Measurements from ENCODE around the gene P2RX2. TPM values are rescaled to one million over a fixed set of nuclear protein-coding genes. Genes with fewer than 3 reads are reported as not detected.

Gene P2RX2
- total RNA-seq, 1 donor from 2014 or later = not detected

DNA sequence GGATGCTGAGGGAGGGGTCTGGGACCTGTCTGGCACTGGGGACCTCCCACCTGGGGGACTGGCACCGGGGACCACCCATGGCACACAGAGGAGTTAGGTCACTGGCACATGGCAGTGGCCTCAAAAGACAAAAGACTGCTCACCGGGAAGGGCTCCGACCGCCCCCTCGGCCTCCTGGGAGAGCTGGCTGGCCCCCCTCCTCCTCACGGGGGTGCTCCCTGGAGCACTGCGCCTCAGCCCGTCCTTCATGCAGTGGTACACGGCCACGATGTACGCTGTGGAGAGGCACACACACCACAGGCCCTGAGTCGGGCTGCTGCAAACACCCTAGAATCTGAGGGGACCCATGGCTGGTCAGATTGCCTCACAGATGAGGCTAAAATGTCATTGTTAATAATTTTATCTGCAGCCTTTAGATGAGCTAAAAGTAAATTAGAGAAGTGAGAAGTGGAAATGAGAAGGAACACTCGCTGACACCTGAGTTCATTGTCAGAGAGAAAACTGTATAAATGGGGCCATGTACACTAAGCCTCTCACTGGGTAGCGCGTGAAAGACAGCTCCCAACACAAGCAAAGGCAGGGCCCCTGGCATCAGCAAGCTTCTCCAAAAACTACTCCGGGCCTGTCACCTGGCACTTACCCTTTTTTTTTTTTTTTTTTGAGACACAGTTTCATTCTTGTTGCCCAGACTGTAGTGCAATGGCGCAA, 14.1 kb downstream of the P2RX2 start:
- Histone ChIP-seq H3K27me3 (ENCODE audit: control insufficient read depth, insufficient read depth, low read length) (no peaks in the 10 kb centered on the region), H3K4me3 (ENCODE audit: low read depth, low read length) (no peak overlapping the region), H3K36me3 (ENCODE audit: control insufficient read depth, insufficient read depth, low read length) (no peaks in the 10 kb centered on the region)
- TF ChIP-seq, protein P1, sequence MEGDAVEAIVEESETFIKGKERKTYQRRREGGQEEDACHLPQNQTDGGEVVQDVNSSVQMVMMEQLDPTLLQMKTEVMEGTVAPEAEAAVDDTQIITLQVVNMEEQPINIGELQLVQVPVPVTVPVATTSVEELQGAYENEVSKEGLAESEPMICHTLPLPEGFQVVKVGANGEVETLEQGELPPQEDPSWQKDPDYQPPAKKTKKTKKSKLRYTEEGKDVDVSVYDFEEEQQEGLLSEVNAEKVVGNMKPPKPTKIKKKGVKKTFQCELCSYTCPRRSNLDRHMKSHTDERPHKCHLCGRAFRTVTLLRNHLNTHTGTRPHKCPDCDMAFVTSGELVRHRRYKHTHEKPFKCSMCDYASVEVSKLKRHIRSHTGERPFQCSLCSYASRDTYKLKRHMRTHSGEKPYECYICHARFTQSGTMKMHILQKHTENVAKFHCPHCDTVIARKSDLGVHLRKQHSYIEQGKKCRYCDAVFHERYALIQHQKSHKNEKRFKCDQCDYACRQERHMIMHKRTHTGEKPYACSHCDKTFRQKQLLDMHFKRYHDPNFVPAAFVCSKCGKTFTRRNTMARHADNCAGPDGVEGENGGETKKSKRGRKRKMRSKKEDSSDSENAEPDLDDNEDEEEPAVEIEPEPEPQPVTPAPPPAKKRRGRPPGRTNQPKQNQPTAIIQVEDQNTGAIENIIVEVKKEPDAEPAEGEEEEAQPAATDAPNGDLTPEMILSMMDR (IDR thresholded peaks at IDR 0.05; ENCODE audit: insufficient read depth, low read length, poor library complexity, severe bottlenecking) = no peak
- no peak for DNase-seq (ENCODE audit: low read depth)

DNA sequence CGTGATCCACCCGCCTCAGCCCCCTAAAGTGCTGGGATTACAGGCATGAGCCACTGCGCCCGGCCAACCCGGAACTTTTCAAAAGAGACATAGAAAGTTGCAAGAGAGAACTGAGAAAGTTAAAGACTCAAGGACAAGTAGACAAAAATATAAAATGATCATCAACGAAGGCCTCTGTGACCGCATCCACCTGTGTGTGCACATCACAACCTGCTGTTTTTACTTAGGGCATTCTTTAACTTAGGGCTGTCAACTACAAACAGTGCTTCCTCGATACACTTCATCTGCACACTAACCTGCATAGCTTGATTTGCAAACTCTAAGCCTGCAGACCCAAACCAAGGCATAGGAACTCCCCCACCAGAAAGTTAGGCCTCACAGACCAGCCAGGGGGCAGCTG, 14.8 kb downstream of the P2RX2 start:
- DNase-seq (ENCODE audit: low read depth) = no peak
- TF ChIP-seq, protein P1 (IDR thresholded peaks at IDR 0.05; ENCODE audit: insufficient read depth, low read length, poor library complexity, severe bottlenecking) = no peak
- Histone ChIP-seq H3K4me3 (ENCODE audit: low read depth, low read length) (no peak overlapping the region), H3K36me3 (ENCODE audit: control insufficient read depth, insufficient read depth, low read length) (no peaks in the 10 kb centered on the region), H3K27me3 (ENCODE audit: control insufficient read depth, insufficient read depth, low read length) (no peaks in the 10 kb centered on the region)

DNA sequence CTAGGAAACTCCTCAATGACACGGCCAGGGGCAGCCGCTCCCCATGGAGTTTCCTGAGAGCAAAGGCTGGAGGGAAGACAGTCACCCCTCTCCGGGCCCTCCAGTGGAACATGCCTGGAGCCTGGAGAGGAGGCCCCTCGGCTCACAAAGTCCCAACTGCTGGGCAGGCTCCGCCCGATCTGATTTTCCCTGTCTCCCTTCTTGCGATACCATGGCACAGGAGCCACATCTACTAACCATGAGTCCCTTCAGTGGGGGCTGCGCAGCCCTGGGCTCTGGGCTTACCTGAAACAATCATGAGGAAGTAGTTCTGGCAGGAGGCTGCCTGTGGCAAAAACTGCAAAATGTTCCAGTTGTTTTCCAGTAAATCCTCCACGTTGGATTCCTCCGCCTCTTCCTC, 15.3 kb downstream of the P2RX2 start:
- Histone ChIP-seq H3K36me3 (ENCODE audit: control insufficient read depth, insufficient read depth, low read length) (no peaks in the 10 kb centered on the region), H3K4me3 (ENCODE audit: low read depth, low read length) (no peak overlapping the region), H3K27me3 (ENCODE audit: control insufficient read depth, insufficient read depth, low read length) (no peaks in the 10 kb centered on the region)
- TF ChIP-seq, protein P1 (IDR thresholded peaks at IDR 0.05; ENCODE audit: insufficient read depth, low read length, poor library complexity, severe bottlenecking) = no peak
- DNase-seq (ENCODE audit: low read depth) = no peak

DNA sequence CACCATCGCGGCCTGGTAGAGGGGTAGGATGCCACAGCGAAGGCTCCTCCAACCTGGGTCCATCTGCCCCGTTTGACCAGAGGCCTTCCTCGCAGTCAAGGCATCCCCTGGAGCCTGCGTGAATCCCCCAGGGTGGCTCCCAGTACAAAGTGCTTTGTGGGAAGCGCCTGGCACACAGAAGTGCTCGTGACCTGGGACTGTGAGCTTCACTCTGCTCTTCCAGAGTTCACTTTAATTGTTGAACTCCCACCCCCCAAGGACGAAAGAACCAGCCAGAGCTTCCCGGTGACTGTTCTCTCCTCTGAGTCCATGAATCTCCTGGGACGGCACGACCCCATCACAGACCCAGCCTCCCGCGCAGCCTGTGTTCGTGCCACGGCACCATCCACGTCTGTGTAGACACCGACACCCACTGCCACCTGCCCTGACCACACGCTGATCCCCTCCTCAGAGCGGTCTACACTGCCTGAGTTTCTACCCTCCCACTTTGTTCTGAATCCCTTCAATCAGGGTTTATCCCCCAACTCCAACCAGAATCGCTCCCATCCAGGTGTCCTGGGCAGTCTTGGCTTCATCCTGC, 15.9 kb downstream of the P2RX2 start:
- H3K27me3 ChIP-seq (ENCODE audit: control insufficient read depth, insufficient read depth, low read length) = no peaks in the 10 kb centered on the region
- TF ChIP-seq, protein P1 (IDR thresholded peaks at IDR 0.05; ENCODE audit: insufficient read depth, low read length, poor library complexity, severe bottlenecking) = no peak
- no peak overlapping the region for H3K4me3 ChIP-seq (ENCODE audit: low read depth, low read length)
- H3K36me3 ChIP-seq (ENCODE audit: control insufficient read depth, insufficient read depth, low read length) = no peaks in the 10 kb centered on the region
- DNase-seq (ENCODE audit: low read depth) = no peak

DNA sequence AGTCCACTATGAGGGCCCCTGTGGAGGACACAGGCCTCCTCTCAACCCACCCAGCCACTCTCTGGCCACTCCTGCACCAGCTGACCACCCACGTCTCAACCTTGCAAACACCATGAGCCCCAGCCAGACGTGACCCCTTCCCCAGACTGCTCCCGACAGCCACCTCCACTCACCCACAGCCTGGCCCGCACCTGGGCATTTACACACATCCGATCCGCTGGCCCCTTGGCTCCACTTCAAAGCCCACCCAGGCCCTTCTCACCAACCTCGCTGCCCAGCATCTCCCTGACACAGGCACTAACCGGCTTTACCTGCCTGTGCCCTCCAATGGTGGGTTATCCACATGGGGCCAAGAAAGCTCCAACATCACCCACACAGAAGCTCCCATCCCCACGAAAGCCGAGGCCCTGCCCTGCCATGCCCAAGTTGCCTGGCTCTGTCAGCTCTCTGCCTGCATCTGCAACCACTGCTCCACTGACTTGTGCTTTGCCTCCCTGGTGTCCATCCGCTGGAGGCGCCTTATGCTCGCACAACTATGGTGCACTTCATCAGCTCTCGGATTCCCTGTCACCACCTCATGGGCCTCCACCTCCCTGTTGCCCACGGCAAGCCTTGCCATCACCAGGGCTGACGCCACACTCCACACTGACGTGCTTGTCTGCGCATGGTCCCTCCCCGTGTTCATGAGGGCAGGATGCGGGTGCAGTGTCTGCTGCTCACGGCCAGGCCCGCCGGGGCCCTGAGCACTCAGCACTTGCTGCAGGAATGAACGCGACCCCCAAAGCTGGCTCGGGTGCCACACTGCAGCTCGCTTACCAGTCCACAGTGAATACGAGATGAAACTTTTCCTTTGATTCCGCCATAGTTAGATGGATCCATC, 16.7 kb downstream of the P2RX2 start:
- Histone ChIP-seq H3K4me3 (ENCODE audit: low read depth, low read length) (no peak overlapping the region), H3K36me3 (ENCODE audit: control insufficient read depth, insufficient read depth, low read length) (no peaks in the 10 kb centered on the region), H3K27me3 (ENCODE audit: control insufficient read depth, insufficient read depth, low read length) (no peaks in the 10 kb centered on the region)
- DNase-seq (ENCODE audit: low read depth) = no peak
- TF ChIP-seq, protein P1 (IDR thresholded peaks at IDR 0.05; ENCODE audit: insufficient read depth, low read length, poor library complexity, severe bottlenecking) = no peak

Data from kidney epithelial cell (primary cell).